ENCODE data around the gene IGSF21.

IGSF21 gene

GRCh38 chr1:18085387-18086074 is 22.1 kb upstream of the IGSF21 start:
- H3K4me3 ChIP-seq (ENCODE audit: low read length) = no peak overlapping the region
- no peak overlapping the region for H3K27ac ChIP-seq (ENCODE audit: low read length)
- no peaks in the 10 kb centered on the region for H3K4me1 ChIP-seq (ENCODE audit: low read length)
- no peak overlapping the region for H3K4me2 ChIP-seq (ENCODE audit: low read length)
- no peaks in the 10 kb centered on the region for H3K79me2 ChIP-seq (ENCODE audit: low read length)
- H3K27me3 ChIP-seq (ENCODE audit: low read depth, low read length) = no peaks in the 10 kb centered on the region
- H2AFZ ChIP-seq (ENCODE audit: low read depth, low read length) = no peak overlapping the region
- TF ChIP-seq CTCF (IDR thresholded peaks at IDR 0.05; ENCODE audit: low read depth, low read length) = no peak
- TF ChIP-seq EZH2phosphoT487 (IDR thresholded peaks at IDR 0.05; ENCODE audit: low read depth) = no peak
- H4K20me1 ChIP-seq (ENCODE audit: insufficient read depth, low read length) = no peaks in the 10 kb centered on the region
- no peaks in the 10 kb centered on the region for H3K36me3 ChIP-seq (replicated peaks; ENCODE audit: low read depth, low read length)
- H3K9ac ChIP-seq (ENCODE audit: low read length) = no peak overlapping the region
- no peaks in the 10 kb centered on the region for H3K9me3 ChIP-seq (ENCODE audit: insufficient read depth, low read length)

- Histone ChIP-seq H3K4me1 (ENCODE audit: low read length) (no peaks in the 10 kb centered on the region), H3K36me3 (replicated peaks; ENCODE audit: low read depth, low read length) (no peaks in the 10 kb centered on the region), H3K79me2 (ENCODE audit: low read length) (no peaks in the 10 kb centered on the region), H3K9ac (ENCODE audit: low read length) (no peak overlapping the region), H3K27me3 (ENCODE audit: low read depth, low read length) (no peaks in the 10 kb centered on the region), H2AFZ (ENCODE audit: low read depth, low read length) (no peak overlapping the region), H3K4me3 (ENCODE audit: low read length) (no peak overlapping the region), H3K9me3 (ENCODE audit: insufficient read depth, low read length) (no peaks in the 10 kb centered on the region), H4K20me1 (ENCODE audit: insufficient read depth, low read length) (no peaks in the 10 kb centered on the region), H3K4me2 (ENCODE audit: low read length) (no peak overlapping the region), H3K27ac (ENCODE audit: low read length) (no peak overlapping the region)
- TF ChIP-seq EZH2phosphoT487 (IDR thresholded peaks at IDR 0.05; ENCODE audit: low read depth) = no peak
- TF ChIP-seq CTCF (IDR thresholded peaks at IDR 0.05; ENCODE audit: low read depth, low read length) = no peak
These were observed 19.5 kb upstream of the IGSF21 start for GRCh38 chr1:18088077-18088594.

GRCh38 chr1:18089488-18089887 is 18.1 kb upstream of the IGSF21 start:
- no peaks in the 10 kb centered on the region for H3K36me3 ChIP-seq (replicated peaks; ENCODE audit: low read depth, low read length)
- no peak overlapping the region for H3K9ac ChIP-seq (ENCODE audit: low read length)
- H4K20me1 ChIP-seq (ENCODE audit: insufficient read depth, low read length) = no peaks in the 10 kb centered on the region
- H2AFZ ChIP-seq (ENCODE audit: low read depth, low read length) = no peak overlapping the region
- no peaks in the 10 kb centered on the region for H3K27me3 ChIP-seq (ENCODE audit: low read depth, low read length)
- H3K27ac ChIP-seq (ENCODE audit: low read length) = no peak overlapping the region
- H3K4me1 ChIP-seq (ENCODE audit: low read length) = no peaks in the 10 kb centered on the region
- no peaks in the 10 kb centered on the region for H3K9me3 ChIP-seq (ENCODE audit: insufficient read depth, low read length)
- TF ChIP-seq EZH2phosphoT487 (IDR thresholded peaks at IDR 0.05; ENCODE audit: low read depth) (no peak), CTCF (IDR thresholded peaks at IDR 0.05; ENCODE audit: low read depth, low read length) (no peak)
- H3K79me2 ChIP-seq (ENCODE audit: low read length) = no peaks in the 10 kb centered on the region
- no peak overlapping the region for H3K4me3 ChIP-seq (ENCODE audit: low read length)
- no peak overlapping the region for H3K4me2 ChIP-seq (ENCODE audit: low read length)

- Histone ChIP-seq H3K27me3 (ENCODE audit: low read depth, low read length) (no peaks in the 10 kb centered on the region), H4K20me1 (ENCODE audit: insufficient read depth, low read length) (no peaks in the 10 kb centered on the region), H3K4me3 (ENCODE audit: low read length) (no peak overlapping the region), H3K4me2 (ENCODE audit: low read length) (no peak overlapping the region), H3K36me3 (replicated peaks; ENCODE audit: low read depth, low read length) (no peaks in the 10 kb centered on the region), H3K27ac (ENCODE audit: low read length) (no peak overlapping the region), H3K9me3 (ENCODE audit: insufficient read depth, low read length) (no peaks in the 10 kb centered on the region), H2AFZ (ENCODE audit: low read depth, low read length) (no peak overlapping the region), H3K79me2 (ENCODE audit: low read length) (no peaks in the 10 kb centered on the region), H3K9ac (ENCODE audit: low read length) (no peak overlapping the region), H3K4me1 (ENCODE audit: low read length) (no peaks in the 10 kb centered on the region)
- TF ChIP-seq CTCF (IDR thresholded peaks at IDR 0.05; ENCODE audit: low read depth, low read length) (no peak), EZH2phosphoT487 (IDR thresholded peaks at IDR 0.05; ENCODE audit: low read depth) (no peak)
These were observed 17.0 kb upstream of the IGSF21 start for GRCh38 chr1:18090636-18091035.

All from OCI-LY3 (cell line).